Measurements from ENCODE around the gene KCNQ4.

KCNQ4 gene

GRCh38 chr1:40861224-40862003, 77.8 kb downstream of the KCNQ4 start:
- Histone ChIP-seq H2AFZ (ENCODE audit: low read depth, low read length) (no peak overlapping the region), H3K27ac (ENCODE audit: low read length) (no peak overlapping the region)

GRCh38 chr1:40862008-40862863, 78.6 kb downstream of the KCNQ4 start, which contains the start of gene CITED4:
CITED4 (minus strand) TSS chr1:40862363; CDS start chr1:40862127, 236 bp downstream.
- Histone ChIP-seq H3K4me3 (ENCODE audit: low read length) (no peak within 1 kb of the TSS), H3K9ac (ENCODE audit: low read length) (no peak within 1 kb of the TSS), H3K4me2 (ENCODE audit: low read length) (no peak within 1 kb of the TSS), H3K4me1 (ENCODE audit: low read length) (no peaks in the 10 kb centered on the region), H2AFZ (ENCODE audit: low read depth, low read length) (no peak within 1 kb of the TSS), H3K27me3 (ENCODE audit: low read depth, low read length) (no peaks in the 10 kb centered on the region), H3K9me3 (ENCODE audit: insufficient read depth, low read length) (no peaks in the 10 kb centered on the region), H3K36me3 (replicated peaks; ENCODE audit: low read depth, low read length) (no peaks in the 10 kb centered on the region), H3K27ac (ENCODE audit: low read length) (no peak within 1 kb of the TSS), H4K20me1 (ENCODE audit: insufficient read depth, low read length) (no peaks in the 10 kb centered on the region), H3K79me2 (ENCODE audit: low read length) (no peaks in the 10 kb centered on the region)
- TF ChIP-seq EZH2phosphoT487 (IDR thresholded peaks at IDR 0.05; ENCODE audit: low read depth) (no peak), CTCF (IDR thresholded peaks at IDR 0.05; ENCODE audit: low read depth, low read length) (no peak)

More at GRCh38 chr1:40861224-40862003, 77.8 kb downstream of the KCNQ4 start:
- Histone ChIP-seq H3K4me2 (ENCODE audit: low read length) (no peak overlapping the region), H3K27me3 (ENCODE audit: low read depth, low read length) (no peaks in the 10 kb centered on the region), H3K9me3 (ENCODE audit: insufficient read depth, low read length) (no peaks in the 10 kb centered on the region), H3K9ac (ENCODE audit: low read length) (no peak overlapping the region), H3K79me2 (ENCODE audit: low read length) (no peaks in the 10 kb centered on the region), H4K20me1 (ENCODE audit: insufficient read depth, low read length) (no peaks in the 10 kb centered on the region), H3K4me1 (ENCODE audit: low read length) (no peaks in the 10 kb centered on the region), H3K36me3 (replicated peaks; ENCODE audit: low read depth, low read length) (no peaks in the 10 kb centered on the region), H3K4me3 (ENCODE audit: low read length) (no peak overlapping the region)
- TF ChIP-seq EZH2phosphoT487 (IDR thresholded peaks at IDR 0.05; ENCODE audit: low read depth) (no peak), CTCF (IDR thresholded peaks at IDR 0.05; ENCODE audit: low read depth, low read length) (no peak)

GRCh38 chr1:40868051-40868723, 84.6 kb downstream of the KCNQ4 start:
- H3K27ac ChIP-seq (ENCODE audit: low read length) = no peak overlapping the region

More at GRCh38 chr1:40868051-40868723, 84.6 kb downstream of the KCNQ4 start:
- H3K4me1 ChIP-seq (ENCODE audit: low read length) = no peaks in the 10 kb centered on the region
- H3K4me3 ChIP-seq (ENCODE audit: low read length) = no peak overlapping the region
- H3K79me2 ChIP-seq (ENCODE audit: low read length) = no peaks in the 10 kb centered on the region
- no peaks in the 10 kb centered on the region for H3K9me3 ChIP-seq (ENCODE audit: insufficient read depth, low read length)
- H3K27me3 ChIP-seq (ENCODE audit: low read depth, low read length) = no peaks in the 10 kb centered on the region
- H4K20me1 ChIP-seq (ENCODE audit: insufficient read depth, low read length) = no peaks in the 10 kb centered on the region
- no peak overlapping the region for H2AFZ ChIP-seq (ENCODE audit: low read depth, low read length)
- no peak overlapping the region for H3K4me2 ChIP-seq (ENCODE audit: low read length)
- H3K36me3 ChIP-seq (replicated peaks; ENCODE audit: low read depth, low read length) = no peaks in the 10 kb centered on the region
- no peak overlapping the region for H3K9ac ChIP-seq (ENCODE audit: low read length)
- TF ChIP-seq CTCF (IDR thresholded peaks at IDR 0.05; ENCODE audit: low read depth, low read length) = no peak
- TF ChIP-seq EZH2phosphoT487 (IDR thresholded peaks at IDR 0.05; ENCODE audit: low read depth) = no peak
